GM19239 (cell line): ENCODE measurements around the gene PMS2.
"Not testable (repeated sequence)": the region's sequence is repeated elsewhere in the genome, so short reads cannot be mapped to it uniquely, and the experiment has no call there.

Experiments used
- DNase-seq: peaks from one replicate; pipeline ENCODE4 v3.0.0; 2011; ENCODE audit warnings: low spot score; ENCODE audit not compliant: insufficient read length
- FAIRE-seq: peaks from 2 replicates; lab custom pipeline; 2011; peaks lifted over from hg19 to GRCh38; lab: Jason Lieb, UNC

Gene PMS2

DNA sequence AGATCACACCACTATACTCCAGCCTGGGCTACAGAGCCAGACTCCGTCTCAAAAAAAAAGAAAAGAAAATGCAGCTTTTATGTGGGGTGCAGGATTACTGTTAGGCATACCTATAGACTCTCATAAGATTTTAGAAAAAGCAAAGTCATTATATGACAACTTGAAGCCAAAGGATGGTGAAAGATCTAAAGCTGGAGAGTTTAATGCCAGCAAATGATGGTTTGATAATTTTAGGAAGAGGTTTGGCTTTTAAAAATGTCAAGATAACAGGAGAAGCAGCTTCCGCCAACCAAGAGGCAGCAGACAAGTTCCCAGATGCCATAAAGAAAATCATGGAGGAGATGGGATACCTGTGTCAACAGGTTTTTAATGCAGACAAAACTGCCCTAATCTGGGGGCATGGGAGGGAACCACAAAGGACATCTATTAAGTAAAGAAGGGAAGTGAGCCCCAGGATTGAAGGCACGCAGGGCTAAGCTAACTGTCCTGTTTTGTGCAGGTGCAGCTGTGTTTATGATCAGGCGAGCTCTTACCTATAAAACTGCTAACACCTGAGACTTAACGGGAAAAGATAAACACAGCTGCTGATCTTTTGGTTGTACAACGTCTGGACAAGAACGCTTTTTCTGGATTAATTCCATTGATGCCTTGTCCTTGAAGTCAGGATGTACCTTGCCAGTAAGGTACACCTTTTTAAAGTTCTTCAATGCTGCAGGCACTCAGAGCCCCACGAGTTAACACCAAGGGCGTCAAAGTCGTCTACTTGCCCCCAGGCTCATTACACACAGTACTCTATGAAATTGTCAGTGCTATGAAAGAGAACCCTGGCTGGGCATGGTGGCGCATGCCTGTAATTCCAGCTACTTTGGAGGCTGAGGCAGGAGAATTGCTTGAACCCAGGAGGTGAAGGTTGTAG lies 11.8 kb upstream of the PMS2 start:
- FAIRE-seq: no peak
- no peak for DNase-seq

DNA sequence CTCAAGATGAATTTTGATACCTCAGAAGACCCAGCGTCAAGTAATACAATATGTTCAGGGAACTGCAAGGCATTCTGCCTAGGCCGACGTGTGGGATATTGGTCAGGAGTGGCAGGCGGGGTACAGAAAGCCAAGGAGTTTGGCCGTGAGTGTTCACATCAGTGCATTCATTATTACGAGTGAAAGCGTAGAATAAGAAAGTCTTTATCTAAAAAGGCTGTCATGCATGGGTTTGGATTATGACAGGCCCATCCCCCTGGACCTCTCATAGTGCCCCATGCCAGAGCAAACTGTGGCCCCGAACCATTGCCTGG lies 7.8 kb upstream of the PMS2 start:
- FAIRE-seq: no peak
- no peak for DNase-seq

DNA sequence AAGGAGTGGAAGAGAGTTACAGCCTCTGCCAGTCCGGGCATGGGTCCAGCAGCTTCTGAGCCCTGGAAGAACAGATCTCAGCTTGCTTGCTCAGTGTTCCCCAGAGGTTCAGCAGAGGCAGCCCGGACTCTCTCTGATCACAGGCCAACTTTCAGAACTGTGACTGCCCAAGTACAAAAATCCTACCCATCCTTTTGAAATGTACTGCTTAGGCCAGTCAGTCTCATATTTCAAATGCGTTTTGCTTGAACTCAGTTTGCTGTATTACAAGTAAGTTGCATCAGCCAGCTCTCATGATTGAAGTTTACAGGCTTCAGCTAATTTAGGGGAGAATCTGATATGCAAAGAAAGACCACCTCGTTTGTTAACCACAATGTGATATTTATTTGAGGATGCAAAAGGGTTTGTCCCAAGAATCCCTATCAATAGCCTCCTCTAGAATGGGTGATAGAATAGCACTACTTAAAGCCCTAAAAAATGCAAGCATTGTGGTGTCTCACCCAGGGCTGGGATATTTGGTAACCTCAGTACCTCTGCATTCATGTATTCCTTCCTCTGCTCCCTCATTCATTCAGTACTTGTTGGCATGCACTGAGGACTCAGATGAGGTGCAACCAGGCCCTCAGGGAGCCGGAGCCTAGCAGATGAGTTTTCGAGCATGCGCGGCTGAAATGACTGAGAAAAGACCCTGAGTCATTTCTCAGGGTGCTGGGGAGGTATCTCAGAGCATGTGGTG lies 7.2 kb upstream of the PMS2 start:
- DNase-seq (no peak), FAIRE-seq (no peak)

DNA sequence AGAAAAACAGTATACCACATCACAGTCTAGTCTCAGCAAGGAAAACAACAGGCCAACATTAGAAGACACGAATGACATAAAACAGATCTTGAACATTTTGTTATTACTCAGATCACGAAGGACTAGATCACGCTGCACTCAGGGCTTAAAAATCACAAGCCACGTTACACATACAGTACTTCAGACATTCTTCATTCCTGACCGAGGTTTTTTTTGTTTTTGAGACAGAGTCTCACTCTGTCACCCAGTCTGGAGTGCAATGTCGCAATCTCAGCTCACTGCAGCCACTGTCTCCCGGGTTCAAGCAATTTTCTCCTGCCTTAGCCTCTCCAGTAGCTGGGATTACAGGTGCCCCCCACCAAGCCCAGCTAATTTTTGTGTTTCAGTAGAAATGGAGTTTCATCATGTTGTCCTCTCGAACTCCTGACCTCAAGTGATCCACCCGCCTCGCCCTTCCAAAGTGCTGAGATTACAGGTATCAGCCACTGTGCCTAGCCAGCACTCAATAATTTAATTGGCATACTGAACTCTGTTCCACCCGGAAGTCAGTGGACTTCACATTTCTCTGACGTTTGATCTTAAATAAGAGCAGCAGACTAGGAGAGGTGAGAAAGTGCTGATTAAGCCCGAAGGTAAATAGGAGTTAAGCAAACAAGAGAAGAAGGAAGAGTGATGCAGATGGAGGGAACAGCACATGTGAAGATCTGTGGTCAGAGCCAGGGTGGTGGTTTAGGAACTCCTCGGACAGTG lies 3.7 kb upstream of the PMS2 start:
- DNase-seq: no peak
- FAIRE-seq: no peak

DNA sequence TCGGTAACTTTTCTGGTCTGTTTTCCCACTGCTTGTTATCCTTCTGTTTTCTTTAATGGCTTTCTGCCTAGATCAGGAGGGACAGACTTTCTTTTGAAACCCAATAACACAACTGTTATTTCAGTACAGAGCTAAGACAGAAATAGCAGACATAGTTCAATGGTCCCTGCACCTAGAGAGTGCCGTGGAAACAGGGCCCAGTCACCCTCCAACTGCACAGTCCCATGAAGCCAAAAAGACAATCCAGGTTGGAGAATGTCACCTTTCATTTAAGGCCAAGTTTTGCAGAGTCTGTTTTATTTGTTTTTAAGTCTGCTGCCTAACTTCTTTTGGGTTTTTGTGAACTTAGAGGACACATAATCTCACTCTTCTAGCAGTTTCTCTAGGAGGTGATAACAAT lies 2.7 kb upstream of the PMS2 start:
- DNase-seq (no peak), FAIRE-seq (no peak)

DNA sequence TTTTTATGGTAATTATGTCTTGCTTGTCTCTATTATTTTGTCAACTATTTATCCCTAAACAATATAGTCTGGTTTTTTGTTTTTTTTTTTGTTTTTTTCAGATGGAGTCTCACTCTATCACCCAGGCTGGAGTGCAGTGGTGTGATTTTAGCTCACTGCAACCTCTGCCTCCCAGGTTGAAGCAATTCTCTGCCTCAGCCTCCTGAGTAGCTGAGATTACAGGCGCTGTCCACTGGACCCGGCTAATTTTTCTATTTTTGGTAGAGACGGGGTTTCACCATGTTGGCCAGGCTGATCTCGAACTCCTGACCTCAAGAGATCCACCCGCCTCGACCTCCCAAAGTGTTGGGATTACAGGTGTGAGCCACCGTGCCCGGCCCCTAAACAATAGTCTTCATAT lies 1.5 kb upstream of the PMS2 start:
- not testable (repeated sequence) for DNase-seq, FAIRE-seq

DNA sequence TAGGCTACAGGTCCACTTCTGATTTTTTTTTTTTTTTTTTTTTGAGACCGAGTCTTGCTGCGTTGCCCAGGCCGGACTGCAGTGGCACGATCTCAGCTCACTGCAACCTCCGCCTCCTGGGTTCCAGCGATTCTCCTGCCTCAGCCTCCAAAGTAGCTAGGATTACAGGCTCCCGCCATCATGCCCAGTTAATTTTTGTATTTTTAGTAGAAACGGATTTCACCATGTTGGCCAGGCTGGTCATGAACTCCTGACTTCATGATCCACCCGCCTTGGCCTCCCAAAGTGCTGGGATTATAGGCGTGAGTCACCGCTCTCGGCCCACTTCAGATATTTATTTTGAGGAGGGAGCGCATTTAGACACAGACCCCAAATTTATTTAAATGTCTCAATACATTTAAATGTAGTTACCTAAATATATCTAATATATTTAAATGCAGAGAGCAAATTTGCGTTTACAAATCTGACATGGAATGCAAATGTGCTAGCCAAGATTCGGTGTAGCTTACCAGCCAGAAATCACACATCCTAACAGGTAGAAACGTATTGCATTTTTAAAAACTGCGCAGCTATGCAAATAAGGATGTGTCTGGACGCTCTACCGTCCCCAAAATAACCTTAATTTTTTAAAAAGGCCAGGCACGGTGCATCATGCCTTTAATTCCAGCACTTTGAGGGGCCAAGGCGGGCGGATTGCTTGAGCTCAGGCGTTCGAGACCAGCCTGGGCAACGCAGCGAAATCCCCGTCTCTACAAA lies 836 bp downstream of the PMS2 start:
- not testable (repeated sequence) for FAIRE-seq, DNase-seq

DNA sequence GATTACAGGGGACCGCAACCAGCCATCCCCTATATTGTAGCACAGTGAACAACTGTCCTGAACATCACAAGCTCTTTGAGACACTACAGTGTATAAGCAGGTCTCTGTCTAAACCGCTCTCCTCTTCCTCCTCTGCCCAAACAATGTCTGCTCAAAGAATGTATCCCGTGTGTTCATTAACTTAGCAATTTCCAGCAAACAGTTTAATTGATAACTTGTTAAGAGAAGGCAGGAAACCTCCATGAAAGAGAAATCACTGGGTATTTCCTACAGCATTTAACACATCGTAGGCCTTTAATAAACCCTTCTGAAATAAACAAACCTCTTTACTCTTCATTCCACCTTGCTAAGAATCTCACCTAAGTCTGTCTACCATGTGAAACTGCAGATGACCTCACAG lies 1.5 kb downstream of the PMS2 start:
- no peak for FAIRE-seq

DNA sequence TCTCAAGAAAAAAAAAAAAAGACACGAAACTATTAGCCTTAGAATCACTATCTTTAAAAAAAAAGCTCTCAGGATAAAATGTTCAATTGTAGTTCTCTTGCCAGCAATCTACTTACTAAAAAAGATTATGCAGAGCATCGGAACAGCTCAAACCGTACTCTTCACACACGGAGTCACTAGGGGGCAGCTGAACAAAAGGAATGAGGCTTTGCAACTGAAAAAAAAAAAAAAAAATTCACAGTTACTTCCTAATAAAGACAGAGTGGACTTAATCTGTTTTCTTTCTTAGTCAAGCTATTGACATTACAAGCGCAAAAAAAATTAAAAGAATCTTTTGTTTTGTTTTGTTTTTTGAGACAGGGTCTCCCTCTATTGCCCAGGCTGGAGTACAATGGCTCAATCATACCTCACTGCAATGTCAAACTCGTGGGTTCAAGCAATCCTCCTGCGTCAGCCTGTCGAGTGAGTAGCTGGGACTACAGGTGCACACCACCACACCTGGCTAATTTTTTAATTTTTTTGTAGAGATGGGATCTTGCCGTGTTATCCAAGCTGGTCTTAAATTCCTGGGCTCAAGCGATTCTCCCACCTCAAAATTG lies 11.5 kb downstream of the PMS2 start:
- no peak for DNase-seq
- peak; percentile 44 for FAIRE-seq

More for the DNA sequence above, 1.5 kb downstream of the PMS2 start:
- DNase-seq: no peak

DNA sequence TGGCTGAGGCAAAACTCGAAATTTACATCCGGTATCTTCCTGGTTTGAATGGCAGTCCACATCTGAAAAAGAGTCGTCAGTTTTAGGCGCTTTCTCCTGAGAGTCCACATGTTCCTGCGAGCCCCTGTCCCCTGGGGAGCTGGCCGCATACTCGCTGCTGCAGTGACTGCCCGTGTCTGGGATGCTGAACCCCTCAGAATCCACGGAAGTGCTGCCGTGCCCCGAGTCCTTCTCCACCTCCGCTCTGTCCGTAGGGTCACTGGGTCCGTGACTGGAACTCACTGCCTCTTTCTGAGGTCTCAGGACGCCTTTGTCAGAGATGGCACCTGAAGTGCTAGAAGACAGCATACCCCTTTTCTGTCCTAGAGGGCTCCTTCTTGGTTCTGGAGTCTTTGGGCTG lies 21.8 kb downstream of the PMS2 start:
- not testable (repeated sequence) for FAIRE-seq, DNase-seq

DNA sequence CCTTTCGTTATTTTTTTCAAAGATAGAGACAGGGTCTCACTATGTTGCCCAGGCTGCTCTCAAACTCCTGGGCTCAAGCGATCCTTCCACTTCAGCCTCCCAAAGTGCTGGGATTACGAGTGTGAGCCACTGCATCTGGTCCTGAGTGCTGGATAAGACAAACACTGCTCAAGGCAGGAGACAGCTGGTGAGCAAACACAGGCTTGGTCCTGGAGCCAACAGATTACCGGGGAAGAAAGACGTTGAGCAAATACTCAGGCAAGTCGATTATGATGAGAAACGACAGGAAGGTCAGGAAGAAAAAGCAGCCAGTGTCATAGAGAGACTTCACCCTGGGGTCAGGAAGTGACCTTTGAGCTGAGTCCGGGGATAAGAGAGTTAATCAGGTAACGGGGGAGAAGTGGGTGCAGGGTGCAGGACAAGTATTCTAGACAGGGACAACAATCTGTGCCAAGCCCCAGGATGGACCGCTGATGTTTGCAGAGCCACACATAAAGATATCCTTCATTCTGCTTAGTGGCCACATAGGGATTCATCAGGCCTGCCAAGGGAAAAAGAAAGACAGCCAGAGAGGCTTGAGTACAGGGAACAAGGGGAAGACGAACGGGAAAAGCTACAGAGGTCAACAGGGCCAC lies 29.1 kb downstream of the PMS2 start:
- FAIRE-seq, DNase-seq: not testable (repeated sequence)

DNA sequence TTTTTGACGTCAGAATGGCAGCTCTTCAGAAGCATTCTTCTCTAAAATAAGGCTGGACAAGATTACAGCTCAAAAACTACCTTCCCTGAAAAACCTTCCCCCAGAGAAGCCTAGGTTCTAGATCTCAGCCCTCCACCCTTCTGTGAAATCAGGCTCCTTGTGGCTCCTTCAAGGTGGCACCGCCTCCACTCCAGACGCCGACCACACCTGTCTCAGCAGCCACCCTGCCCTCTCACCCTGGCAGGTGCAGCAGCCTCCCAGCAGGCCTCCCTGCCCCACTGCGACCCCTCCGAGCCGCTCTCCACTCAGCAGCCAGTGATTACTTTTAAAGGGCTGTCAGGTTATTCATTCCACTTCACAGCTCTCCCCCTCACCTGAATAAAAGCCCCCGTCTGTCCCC lies 35.3 kb downstream of the PMS2 start:
- not testable (repeated sequence) for FAIRE-seq, DNase-seq

DNA sequence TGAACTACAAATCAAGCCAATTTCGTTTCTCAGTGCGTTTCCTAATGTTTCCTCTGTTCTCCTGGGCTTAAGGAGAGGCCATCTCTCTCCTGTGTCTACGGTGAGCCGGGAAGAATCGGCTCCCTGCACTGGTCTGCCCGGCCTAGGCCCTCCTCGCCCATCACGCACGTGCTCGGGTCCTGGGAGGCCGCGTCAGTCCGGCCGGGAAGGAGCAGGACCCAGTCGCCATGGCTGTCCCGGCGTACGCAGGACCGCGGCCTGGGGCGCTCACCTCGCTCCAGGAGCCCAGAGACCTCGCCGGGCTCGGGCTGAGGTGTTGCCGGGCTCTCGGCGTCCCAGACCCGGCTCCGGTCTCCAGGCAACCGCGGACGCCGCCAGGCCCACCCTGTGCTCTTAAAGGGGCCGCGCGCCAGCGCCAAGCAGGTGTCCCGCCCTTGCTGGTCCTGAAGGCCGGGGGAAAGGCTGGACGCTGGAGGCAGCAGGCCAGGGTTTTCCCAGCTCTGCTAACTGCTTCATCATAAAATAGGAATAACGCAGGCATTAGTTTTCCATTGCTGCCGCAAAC lies 38.4 kb downstream of the PMS2 start, which contains the start of gene RSPH10B:
Gene RSPH10B, minus strand, starts transcription at position 343 of the 565 bp plus-strand sequence. CDS start 3,573 bp downstream, outside the sequence.
- DNase-seq, FAIRE-seq: not testable (repeated sequence)

DNA sequence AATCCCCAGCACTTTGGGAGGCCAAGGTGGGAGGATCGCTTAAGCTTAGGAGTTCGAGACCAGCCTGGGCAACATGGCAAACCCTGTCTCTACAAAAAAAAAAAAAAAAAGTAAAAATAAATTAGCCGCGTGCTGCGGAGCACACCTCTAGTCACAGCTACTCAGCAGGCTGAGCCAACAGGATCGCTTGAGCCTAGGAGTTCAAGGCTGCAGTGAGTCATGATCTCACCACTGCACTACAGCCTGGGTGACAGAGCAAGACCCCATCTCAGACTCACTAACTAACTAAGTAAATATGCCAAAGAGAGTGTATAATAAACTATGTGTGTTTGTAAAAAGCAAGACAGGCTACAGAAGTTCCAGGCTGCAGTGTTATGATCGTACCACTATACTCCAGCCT lies 45.0 kb downstream of the PMS2 start:
- not testable (repeated sequence) for FAIRE-seq, DNase-seq

DNA sequence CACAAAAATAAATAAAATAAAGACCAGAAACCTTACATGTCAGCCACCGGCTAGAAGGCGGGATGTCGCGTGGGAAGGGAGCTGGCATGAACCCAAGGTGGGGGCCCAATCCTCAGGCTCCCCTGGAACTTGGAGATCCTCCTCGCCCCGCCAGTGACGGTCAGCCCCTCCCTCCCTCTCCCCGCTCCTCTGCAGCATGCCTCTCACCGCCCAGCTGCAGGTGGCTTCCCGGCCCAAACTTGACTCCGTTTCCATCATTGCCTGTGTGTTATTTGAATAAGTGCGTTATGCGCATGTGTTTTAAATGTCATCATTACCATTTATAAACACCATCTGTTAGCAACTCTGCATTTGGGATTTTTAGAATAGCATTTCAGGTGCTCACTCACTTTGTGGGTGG lies 45.6 kb downstream of the PMS2 start:
- not testable (repeated sequence) for FAIRE-seq, DNase-seq

DNA sequence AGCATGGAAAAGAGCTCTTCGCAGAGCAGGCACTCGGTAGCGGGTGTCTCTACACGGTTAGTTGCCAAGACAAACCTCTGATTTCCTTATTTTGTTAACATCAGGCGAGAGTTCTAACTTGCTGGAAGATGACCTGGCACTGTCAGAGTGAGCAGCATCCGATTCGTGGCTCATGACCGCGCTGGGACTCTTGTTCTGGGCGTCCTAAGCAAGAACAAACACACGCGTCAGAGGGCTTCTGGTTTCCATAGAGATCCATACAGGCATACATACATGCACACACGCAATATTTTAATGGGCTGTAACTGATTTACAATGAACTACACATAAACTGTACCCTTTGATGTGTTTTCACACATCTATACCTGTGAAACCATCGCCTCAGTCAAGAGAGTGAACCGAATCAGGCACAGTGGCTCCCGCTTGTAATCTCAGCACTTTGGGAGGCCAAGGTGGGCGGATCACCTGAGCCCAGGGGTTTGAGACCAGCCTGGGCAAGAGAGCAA lies 73.9 kb downstream of the PMS2 start:
- DNase-seq, FAIRE-seq: not testable (repeated sequence)

DNA sequence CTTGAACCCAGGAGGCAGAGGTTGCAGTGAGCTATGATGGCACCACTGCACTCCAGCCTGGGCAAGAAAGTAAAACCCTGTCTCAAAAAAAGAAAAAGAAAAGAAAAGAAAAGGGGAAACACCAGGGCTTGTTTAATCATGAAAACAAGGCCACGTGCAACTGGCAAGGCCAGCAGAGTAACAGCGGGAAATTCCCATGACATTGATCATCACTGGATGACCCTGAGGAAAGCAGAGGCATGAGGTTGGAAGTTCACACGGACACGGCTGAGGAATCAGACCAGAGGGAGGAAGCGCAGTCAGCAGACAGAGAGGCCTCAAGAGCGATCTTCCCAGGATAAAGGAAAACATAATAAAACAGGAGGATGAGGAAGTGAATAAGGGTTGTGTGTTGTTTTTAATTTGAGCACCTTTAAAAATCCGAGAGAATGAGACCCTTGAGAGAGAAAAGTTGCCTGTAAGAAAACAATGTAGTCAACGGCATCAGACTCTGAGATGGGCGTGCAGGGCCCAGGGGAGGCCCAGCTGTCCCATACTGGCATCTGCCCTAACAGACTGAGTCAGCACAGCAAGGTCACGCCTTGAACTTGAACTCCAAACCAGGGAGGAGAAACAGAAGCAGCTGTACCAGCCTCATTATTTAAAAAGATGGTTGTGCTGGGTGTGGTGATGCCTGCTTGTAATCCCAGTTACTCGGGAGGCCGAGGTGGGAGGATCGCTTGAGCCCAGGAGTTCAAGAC lies 76.8 kb downstream of the PMS2 start:
- not testable (repeated sequence) for FAIRE-seq

DNA sequence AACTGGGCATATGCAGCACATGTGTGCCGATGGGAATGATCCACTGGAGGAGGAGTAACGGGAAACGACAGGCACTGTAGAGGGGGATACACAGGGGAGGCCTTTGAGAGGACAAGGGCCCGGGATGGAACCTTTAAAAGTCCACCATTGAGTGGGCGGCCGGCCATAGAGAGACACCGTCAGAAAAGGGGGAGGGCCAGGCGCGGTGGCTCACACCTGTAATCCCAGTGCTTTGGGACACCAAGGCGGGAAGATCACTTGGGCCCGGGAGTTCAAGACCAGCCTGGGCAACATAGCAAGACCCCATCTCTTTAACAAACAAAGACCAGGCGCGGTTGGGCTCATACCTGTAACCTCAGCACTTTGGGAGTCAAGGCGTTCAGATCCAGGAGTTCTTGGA lies 77.6 kb downstream of the PMS2 start:
- not testable (repeated sequence) for FAIRE-seq, DNase-seq

More for the DNA sequence above, 76.8 kb downstream of the PMS2 start:
- DNase-seq: not testable (repeated sequence)
